H1 (cell line): Measurements from ENCODE around the gene HSP90B1. TPM values are rescaled to one million over a fixed set of nuclear protein-coding genes. Genes with fewer than 3 reads are reported as not detected.

Experiments
- CTCF ChIP-seq, 3 experiments: IDR thresholded peaks; 1 replicate in 2 of 3; 2 replicates in 1 of 3; pipeline versions ENCODE4 v1.5.1 to v1.6.1; 2011; ENCODE audit warnings: low read length in 3 of 3, mild to moderate bottlenecking in 3 of 3, inconsistent platforms in 2 of 3, low read depth in 1 of 3, moderate library complexity in 1 of 3; ENCODE audit not compliant: insufficient read depth in 1 of 3; ENCODE audit errors: control extremely low read depth in 1 of 3
- EZH2 ChIP-seq: fragments of 200-600 bp; sonication (generic); IDR thresholded peaks from 2 replicates; pipeline ENCODE4 v1.7.1; 2012; ENCODE audit warnings: low read depth, mild to moderate bottlenecking, moderate library complexity, low read length, inconsistent platforms; ENCODE audit not compliant: severe bottlenecking
- HDAC6 ChIP-seq: IDR thresholded peaks from one replicate; pipeline ENCODE4 v1.7.1; 2012; ENCODE audit warnings: low read depth, mild to moderate bottlenecking, inconsistent platforms, low read length, moderate library complexity
- PHF8 ChIP-seq: fragments of 200-600 bp; sonication (generic); conservative IDR thresholded peaks from 2 replicates; pipeline ENCODE4 v1.7.1; 2012; ENCODE audit warnings: low read depth, mild to moderate bottlenecking, inconsistent platforms, low read length, moderate library complexity
- POLR2A ChIP-seq, 2 experiments: IDR thresholded peaks; 1 replicate in 1 of 2; 2 replicates in 1 of 2; pipeline ENCODE4 v1.6.1; 2011; ENCODE audit warnings: low read depth in 2 of 2, low read length in 2 of 2, mild to moderate bottlenecking in 2 of 2; ENCODE audit errors: control extremely low read depth in 1 of 2
- SAP30 ChIP-seq: fragments of 300-600 bp; sonication (generic); IDR thresholded peaks from 2 replicates; pipeline ENCODE4 v1.7.1; 2012; ENCODE audit warnings: low read length, moderate library complexity, mild to moderate bottlenecking, inconsistent platforms; ENCODE audit not compliant: insufficient read depth, insufficient replicate concordance
- ZNF274 ChIP-seq: IDR thresholded peaks from 2 replicates; pipeline ENCODE4 v1.7.0; 2012; ENCODE audit warnings: low read length, borderline replicate concordance; ENCODE audit errors: extremely low read depth
- polyA plus RNA-seq, 7 experiments: library from polyadenylated mRNA; depleted of rRNA in 3 of 7; stranded (reverse) in 5 of 7; unstranded in 2 of 7; fragments of >200 nt in 5 of 7; fragments of 200-250 nt in 2 of 7; gene quantifications; 1 replicate in 5 of 7; 2 replicates in 1 of 7; 4 replicates in 1 of 7; pipeline versions ENCODE4 v1.2.1 to v1.2.3, GENCODE V29; 2011 to 2013; ENCODE audit warnings: missing spikeins in 2 of 7, mixed read lengths in 2 of 7
- total RNA-seq: library from RNA; stranded (reverse); fragmentation: NEBNext Ultra II Directional; extraction: Animal tissue kit (Norgen Biotek cat#: 25700); gene quantifications from 2 replicates; pipeline ENCODE4 v1.2.1, GENCODE V29; 2021

The HSP90B1 gene
- total and polyA plus RNA-seq, 2 of the 8 experiments (the other 6 are each of a cell fraction or from before 2014, with no cell fraction given), result 161 to 847 TPM

GRCh38 chr12:103960616-103961227 lies 30.5 kb downstream of the HSP90B1 start (continued):
- TF ChIP-seq ZNF274 (no peak), EZH2 (no peak), PHF8 (no peak), POLR2A (IDR thresholded peaks at IDR 0.05; ENCODE audit: control extremely low read depth in 1 of 2, low read depth in 2 of 2, low read length in 2 of 2) (no peak), SAP30 (no peak), HDAC6 (no peak), CTCF (IDR thresholded peaks at IDR 0.05; ENCODE audit: control extremely low read depth in 1 of 3, insufficient read depth in 1 of 3, low read depth in 1 of 3, low read length in 3 of 3) (no peak)
